Activated CD8-positive, alpha-beta T cell treated with anti-CD3 and anti-CD28 coated beads for 36 hours (primary cell): ENCODE measurements around the gene PRKN. TPM values are rescaled to one million over a fixed set of nuclear protein-coding genes. Genes with fewer than 3 reads are reported as not detected.

Experiments
- ATAC-seq: fragments of 200-7000 bp; cut with Tn5 transposase; one replicate; pipeline ENCODE4 v1.10.0; 2021; ENCODE audit warnings: mild to moderate bottlenecking, moderate library complexity
- CTCF ChIA-PET: fragments of 350-600 bp; sonication (Branson Sonifier 250); formaldehyde crosslinking; loops from one replicate; lab custom pipeline; 2021; ENCODE audit warnings: antibody characterized with exemption; lab: Charles Lee
- POLR2A ChIA-PET: fragments of 350-600 bp; sonication (Branson Sonifier 250); formaldehyde crosslinking; loops from one replicate; lab custom pipeline; 2021; ENCODE audit warnings: antibody characterized with exemption; lab: Charles Lee
- DNase-seq: peaks from one replicate; pipeline ENCODE4 v3.0.0-alpha.2; 2020
- H3K27ac Mint-ChIP-seq: one replicate; pipeline ENCODE4 v1.8.0; 2021; ENCODE audit warnings: mild to moderate bottlenecking, mixed read lengths
- H3K27me3 Mint-ChIP-seq: one replicate; pipeline ENCODE4 v1.8.0; 2021; ENCODE audit warnings: mixed read lengths
- H3K36me3 Mint-ChIP-seq: one replicate; pipeline ENCODE4 v1.8.0; 2021; ENCODE audit warnings: low read depth, mixed read lengths
- H3K4me1 Mint-ChIP-seq: one replicate; pipeline ENCODE4 v1.8.0; 2021; ENCODE audit warnings: low read depth, mixed read lengths
- H3K4me3 Mint-ChIP-seq: one replicate; pipeline ENCODE4 v1.8.0; 2021; ENCODE audit warnings: mild to moderate bottlenecking, moderate library complexity, mixed read lengths
- H3K9me3 Mint-ChIP-seq: one replicate; pipeline ENCODE4 v1.8.0; 2021; ENCODE audit warnings: mixed read lengths
- intact Hi-C: fragments of 100-400 bp; cut with micrococcal nuclease; formaldehyde crosslinking; loops from one replicate; pipeline ENCODE4 v1.10.0; 2022
- total RNA-seq, 2 experiments: library from RNA; stranded (reverse); gene quantifications; one replicate each; pipeline ENCODE4 v1.2.3, GENCODE V29; 2021
- TF ChIP-seq, protein P1 (sequence below): fragments of 200-600 bp; IDR thresholded peaks from one replicate; pipeline ENCODE4 v1.8.0; 2022; ENCODE audit warnings: antibody characterized with exemption, mild to moderate bottlenecking

The PRKN gene
- total RNA-seq, 2 experiments from 2014 or later, result 1.2 to 1.4 TPM

- no peaks in the 10 kb centered on the region for H3K36me3 Mint-ChIP-seq
- H3K4me3 Mint-ChIP-seq, result no peak overlapping the region
- no peaks in the 10 kb centered on the region for H3K9me3 Mint-ChIP-seq
- ChIA-PET CTCF (no interaction called here), POLR2A (no interaction called here)
- ATAC-seq (no peak), DNase-seq (no peak)
- intact Hi-C loops, result no loop called here
- no peaks in the 10 kb centered on the region for H3K27me3 Mint-ChIP-seq
- H3K27ac Mint-ChIP-seq, result no peak overlapping the region
- no peaks in the 10 kb centered on the region for H3K4me1 Mint-ChIP-seq
- TF ChIP-seq, protein P1, sequence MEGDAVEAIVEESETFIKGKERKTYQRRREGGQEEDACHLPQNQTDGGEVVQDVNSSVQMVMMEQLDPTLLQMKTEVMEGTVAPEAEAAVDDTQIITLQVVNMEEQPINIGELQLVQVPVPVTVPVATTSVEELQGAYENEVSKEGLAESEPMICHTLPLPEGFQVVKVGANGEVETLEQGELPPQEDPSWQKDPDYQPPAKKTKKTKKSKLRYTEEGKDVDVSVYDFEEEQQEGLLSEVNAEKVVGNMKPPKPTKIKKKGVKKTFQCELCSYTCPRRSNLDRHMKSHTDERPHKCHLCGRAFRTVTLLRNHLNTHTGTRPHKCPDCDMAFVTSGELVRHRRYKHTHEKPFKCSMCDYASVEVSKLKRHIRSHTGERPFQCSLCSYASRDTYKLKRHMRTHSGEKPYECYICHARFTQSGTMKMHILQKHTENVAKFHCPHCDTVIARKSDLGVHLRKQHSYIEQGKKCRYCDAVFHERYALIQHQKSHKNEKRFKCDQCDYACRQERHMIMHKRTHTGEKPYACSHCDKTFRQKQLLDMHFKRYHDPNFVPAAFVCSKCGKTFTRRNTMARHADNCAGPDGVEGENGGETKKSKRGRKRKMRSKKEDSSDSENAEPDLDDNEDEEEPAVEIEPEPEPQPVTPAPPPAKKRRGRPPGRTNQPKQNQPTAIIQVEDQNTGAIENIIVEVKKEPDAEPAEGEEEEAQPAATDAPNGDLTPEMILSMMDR, result no peak
Measured at GRCh38 chr6:162488444-162488843, 239.1 kb downstream of the PRKN start.

DNA sequence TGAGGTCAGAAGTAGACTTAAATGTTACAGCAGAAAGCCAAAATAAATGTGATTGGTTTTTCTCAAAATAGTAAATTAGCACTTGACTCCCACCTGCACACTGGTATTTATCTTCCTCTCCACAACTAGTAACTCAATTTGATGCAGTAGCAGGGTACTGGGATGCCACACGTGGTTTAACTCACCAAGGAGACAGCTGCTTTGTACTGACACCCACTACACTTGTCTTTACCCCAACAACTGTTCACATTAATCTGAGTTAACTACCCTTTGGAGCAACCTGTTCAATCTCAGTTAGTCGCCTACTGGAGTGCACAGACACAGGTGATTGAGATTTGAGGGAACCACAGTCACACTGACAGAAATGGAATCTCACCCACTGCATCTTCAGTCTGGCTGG is 242.1 kb downstream of the PRKN start:
- Mint-ChIP-seq H3K27ac (no peak overlapping the region), H3K27me3 (no peaks in the 10 kb centered on the region), H3K36me3 (no peaks in the 10 kb centered on the region), H3K4me3 (no peak overlapping the region), H3K9me3 (no peaks in the 10 kb centered on the region), H3K4me1 (no peaks in the 10 kb centered on the region)
- CTCF ChIA-PET, result no interaction called here
- intact Hi-C loops, result no loop called here
- no peak for ATAC-seq
- TF ChIP-seq, protein P1, result no peak
- no peak for DNase-seq
- POLR2A ChIA-PET, result no interaction called here

- Mint-ChIP-seq H3K27ac (no peak overlapping the region), H3K9me3 (no peaks in the 10 kb centered on the region), H3K4me1 (no peaks in the 10 kb centered on the region), H3K4me3 (no peak overlapping the region), H3K36me3 (no peaks in the 10 kb centered on the region), H3K27me3 (no peaks in the 10 kb centered on the region)
- CTCF ChIA-PET, result no interaction called here
- TF ChIP-seq, protein P1, result no peak
- POLR2A ChIA-PET, result interaction anchor here (0.8 kb wide), 1 partner anchor 105 kb away, joined by 3 read pairs; no protein-coding TSS in a partner anchor
- intact Hi-C loops, result no loop called here
- ATAC-seq (no peak), DNase-seq (no peak)
Measured at GRCh38 chr6:162481938-162482337, 245.6 kb downstream of the PRKN start.

DNA sequence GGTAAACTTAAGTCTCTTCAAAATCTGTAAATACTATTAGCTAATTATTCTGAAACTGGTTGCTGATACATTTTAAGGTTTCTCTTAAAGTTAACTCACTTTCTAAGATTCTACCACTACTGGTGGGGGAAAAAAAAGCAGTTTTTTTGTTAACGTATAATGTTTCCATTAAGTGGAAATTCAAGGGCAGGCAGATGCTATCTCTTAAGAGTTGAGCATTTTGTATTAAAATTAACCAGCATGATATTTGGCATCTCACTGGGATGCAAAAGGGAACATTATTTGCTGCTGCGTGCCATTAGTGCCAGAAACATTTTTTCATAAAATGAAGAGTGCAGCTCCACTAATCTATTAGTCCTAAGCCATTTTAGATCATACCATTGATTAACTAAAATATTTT is 246.2 kb downstream of the PRKN start:
- Mint-ChIP-seq H3K4me1 (no peaks in the 10 kb centered on the region), H3K27me3 (no peaks in the 10 kb centered on the region), H3K36me3 (no peaks in the 10 kb centered on the region), H3K9me3 (no peaks in the 10 kb centered on the region), H3K27ac (no peak overlapping the region), H3K4me3 (no peak overlapping the region)
- DNase-seq, result no peak
- CTCF ChIA-PET, result no interaction called here
- POLR2A ChIA-PET, result no interaction called here
- ATAC-seq, result no peak
- intact Hi-C loops, result no loop called here
- TF ChIP-seq, protein P1, result no peak

DNA sequence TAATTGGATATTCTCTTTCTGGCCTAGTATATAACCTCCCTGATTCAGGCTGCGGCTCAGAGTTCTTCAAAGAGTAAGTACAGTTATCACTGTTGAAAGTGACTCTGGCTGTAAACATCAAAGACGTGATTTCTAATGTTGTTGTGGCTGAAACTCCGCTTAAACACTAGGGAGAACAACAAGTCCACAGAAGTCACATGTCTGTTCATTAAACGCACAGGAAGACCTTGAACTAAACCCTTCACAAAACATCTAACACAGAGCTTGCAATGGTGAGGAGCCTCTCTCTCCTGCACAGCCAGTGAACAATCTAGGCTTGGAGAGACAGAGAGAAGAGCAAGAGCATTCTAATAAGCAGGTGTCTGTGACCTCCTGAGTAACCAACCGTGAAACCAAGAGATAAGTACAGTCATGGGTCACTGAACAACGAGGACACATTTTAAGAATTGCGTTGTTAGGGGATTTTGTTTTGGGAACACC is 249.3 kb downstream of the PRKN start:
- TF ChIP-seq, protein P1, result no peak
- ChIA-PET CTCF (no interaction called here), POLR2A (no interaction called here)
- DNase-seq (no peak), ATAC-seq (no peak)
- Mint-ChIP-seq H3K4me1 (no peaks in the 10 kb centered on the region), H3K27me3 (no peaks in the 10 kb centered on the region), H3K27ac (no peak overlapping the region), H3K4me3 (no peak overlapping the region), H3K9me3 (peaks cover 2% of the 10 kb centered on the region), H3K36me3 (no peaks in the 10 kb centered on the region)
- intact Hi-C loops, result no loop called here
